ENCODE results near the gene TMEM132D.

- no peak for TF ChIP-seq POLR2A (IDR thresholded peaks at IDR 0.05; ENCODE audit: low read depth, low read length)
- no peak for TF ChIP-seq TAF1 (IDR thresholded peaks at IDR 0.05; ENCODE audit: borderline replicate concordance, low read depth, low read length)
Measured at GRCh38 chr12:129900306-129900705, 3.5 kb downstream of the TMEM132D start.

Measured in GM12892 (cell line).